ENCODE results near the gene BZW1.

DNA sequence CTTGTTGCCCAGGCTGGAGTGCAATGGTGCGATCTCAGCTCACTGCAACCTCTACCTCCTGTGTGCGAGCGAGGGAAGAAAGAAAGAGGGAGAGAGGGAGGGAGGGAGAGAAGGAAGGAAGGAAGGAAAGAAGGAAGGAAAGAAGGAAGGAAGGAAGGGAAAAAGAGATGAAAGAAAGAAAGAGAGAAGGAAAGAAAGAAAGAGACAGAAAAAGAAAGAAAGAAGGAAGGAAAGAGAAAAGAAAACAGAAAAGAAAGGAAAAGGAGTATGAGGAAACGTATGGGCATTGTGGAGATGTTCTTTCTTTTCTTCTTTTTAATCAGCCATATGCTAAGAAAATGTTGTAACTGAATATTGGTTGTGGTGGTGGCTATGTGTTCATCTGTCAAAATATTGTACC, 36.2 kb downstream of the BZW1 start:
- TF ChIP-seq, protein P1, sequence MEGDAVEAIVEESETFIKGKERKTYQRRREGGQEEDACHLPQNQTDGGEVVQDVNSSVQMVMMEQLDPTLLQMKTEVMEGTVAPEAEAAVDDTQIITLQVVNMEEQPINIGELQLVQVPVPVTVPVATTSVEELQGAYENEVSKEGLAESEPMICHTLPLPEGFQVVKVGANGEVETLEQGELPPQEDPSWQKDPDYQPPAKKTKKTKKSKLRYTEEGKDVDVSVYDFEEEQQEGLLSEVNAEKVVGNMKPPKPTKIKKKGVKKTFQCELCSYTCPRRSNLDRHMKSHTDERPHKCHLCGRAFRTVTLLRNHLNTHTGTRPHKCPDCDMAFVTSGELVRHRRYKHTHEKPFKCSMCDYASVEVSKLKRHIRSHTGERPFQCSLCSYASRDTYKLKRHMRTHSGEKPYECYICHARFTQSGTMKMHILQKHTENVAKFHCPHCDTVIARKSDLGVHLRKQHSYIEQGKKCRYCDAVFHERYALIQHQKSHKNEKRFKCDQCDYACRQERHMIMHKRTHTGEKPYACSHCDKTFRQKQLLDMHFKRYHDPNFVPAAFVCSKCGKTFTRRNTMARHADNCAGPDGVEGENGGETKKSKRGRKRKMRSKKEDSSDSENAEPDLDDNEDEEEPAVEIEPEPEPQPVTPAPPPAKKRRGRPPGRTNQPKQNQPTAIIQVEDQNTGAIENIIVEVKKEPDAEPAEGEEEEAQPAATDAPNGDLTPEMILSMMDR (IDR thresholded peaks at IDR 0.05; ENCODE audit: insufficient read depth, low read length): no peak
- TF ChIP-seq POLR2AphosphoS5 (IDR thresholded peaks at IDR 0.05; ENCODE audit: low read depth): no peak

All from HL-60 (cell line).